Astrocyte of the cerebellum (primary cell): ENCODE data around the gene C7orf57.

Source experiments
- DNase-seq: peaks from one replicate; pipeline ENCODE4 v3.0.0-alpha.2; 2011; ENCODE audit warnings: low read depth
- H3K4me3 ChIP-seq: 2 replicates; pipeline ENCODE4 v1.5.1; 2011; ENCODE audit warnings: mild to moderate bottlenecking, low read depth, low read length, moderate library complexity
- in situ Hi-C: cut with HindIII; loops from 2 replicates; pipeline ENCODE4 v1.10.0; 2017; ENCODE audit warnings: low sequenced_read_pairs
- TF ChIP-seq, protein P1 (sequence below): IDR thresholded peaks from 2 replicates; pipeline ENCODE4 v1.5.1; 2012; ENCODE audit warnings: low read length, low read depth, moderate library complexity, mild to moderate bottlenecking; ENCODE audit errors: missing control alignments

The C7orf57 gene

DNA sequence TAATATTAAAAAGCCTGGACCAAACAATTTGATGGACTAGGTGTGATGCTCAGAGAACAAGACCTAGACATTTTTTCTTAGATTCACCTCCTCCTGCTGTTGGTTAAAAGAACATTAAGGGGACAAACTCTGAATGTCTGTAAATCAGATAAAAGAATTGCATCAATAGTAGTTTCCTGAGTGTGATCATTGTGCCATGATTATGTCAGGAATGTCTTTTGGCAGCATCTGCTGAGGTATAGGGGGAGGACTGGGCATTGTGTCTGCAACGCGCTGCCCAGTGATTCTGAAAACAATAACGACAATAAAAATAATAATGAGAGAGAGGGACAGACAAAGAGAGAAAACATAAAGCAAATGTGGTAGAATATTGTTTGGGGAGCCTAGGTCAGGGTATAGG is 6.9 kb downstream of the C7orf57 start:
- no peak for DNase-seq
- H3K4me3 ChIP-seq, result no peak overlapping the region
- in situ Hi-C loops, result no loop called here
- TF ChIP-seq, protein P1, sequence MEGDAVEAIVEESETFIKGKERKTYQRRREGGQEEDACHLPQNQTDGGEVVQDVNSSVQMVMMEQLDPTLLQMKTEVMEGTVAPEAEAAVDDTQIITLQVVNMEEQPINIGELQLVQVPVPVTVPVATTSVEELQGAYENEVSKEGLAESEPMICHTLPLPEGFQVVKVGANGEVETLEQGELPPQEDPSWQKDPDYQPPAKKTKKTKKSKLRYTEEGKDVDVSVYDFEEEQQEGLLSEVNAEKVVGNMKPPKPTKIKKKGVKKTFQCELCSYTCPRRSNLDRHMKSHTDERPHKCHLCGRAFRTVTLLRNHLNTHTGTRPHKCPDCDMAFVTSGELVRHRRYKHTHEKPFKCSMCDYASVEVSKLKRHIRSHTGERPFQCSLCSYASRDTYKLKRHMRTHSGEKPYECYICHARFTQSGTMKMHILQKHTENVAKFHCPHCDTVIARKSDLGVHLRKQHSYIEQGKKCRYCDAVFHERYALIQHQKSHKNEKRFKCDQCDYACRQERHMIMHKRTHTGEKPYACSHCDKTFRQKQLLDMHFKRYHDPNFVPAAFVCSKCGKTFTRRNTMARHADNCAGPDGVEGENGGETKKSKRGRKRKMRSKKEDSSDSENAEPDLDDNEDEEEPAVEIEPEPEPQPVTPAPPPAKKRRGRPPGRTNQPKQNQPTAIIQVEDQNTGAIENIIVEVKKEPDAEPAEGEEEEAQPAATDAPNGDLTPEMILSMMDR, result no peak

DNA sequence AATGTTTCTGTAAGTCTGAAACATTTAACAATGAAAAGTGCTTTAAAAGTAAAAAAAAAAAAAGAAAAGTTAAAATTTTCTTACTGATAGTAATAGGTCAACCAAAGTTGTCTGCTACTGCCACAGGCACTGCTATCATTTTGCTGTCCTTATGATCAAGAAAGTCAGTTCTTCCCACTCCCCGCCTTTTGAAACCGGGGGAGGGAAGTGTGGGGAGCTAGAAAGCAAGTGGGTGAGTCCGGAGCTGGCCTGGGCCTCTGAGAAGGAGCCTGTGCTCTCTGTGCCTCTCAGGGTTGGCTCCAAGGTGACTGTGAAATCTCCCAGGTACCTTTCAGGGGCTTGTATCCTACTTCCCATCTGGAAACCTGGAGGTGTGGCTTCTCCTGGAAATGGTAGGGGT is 7.3 kb downstream of the C7orf57 start:
- TF ChIP-seq, protein P1, result no peak
- in situ Hi-C loops, result no loop called here
- no peak for DNase-seq
- no peak overlapping the region for H3K4me3 ChIP-seq

DNA sequence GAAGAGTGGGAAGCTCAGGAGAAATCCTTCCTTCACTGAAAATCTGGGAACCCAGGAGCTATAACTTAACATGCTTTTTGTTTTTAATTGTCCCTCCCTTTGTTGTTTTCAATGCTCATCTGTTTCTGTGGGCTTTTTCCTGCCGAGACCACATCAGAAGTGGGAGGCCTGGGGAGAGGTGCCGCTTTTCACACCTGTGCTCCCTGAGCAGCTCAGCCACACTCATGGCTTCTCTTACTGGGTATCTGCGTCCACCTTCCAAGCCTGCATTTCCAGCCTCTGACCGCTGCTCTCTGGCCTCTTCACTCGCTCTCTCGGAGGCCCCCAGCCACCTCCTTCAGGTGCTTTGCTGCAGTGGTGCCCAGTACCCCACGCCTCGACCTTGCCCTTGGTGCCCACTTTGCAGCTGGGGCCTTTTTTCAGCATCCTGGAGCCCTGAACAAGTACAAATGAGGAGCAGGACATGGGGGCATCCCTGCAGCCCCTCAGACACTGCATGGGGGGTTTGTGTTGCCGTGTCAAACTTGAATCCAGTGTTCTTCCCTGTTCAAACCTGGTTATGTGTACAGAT is 9.9 kb downstream of the C7orf57 start:
- H3K4me3 ChIP-seq, result no peak overlapping the region
- no peak for DNase-seq
- TF ChIP-seq, protein P1, result no peak
- in situ Hi-C loops, result no loop called here

DNA sequence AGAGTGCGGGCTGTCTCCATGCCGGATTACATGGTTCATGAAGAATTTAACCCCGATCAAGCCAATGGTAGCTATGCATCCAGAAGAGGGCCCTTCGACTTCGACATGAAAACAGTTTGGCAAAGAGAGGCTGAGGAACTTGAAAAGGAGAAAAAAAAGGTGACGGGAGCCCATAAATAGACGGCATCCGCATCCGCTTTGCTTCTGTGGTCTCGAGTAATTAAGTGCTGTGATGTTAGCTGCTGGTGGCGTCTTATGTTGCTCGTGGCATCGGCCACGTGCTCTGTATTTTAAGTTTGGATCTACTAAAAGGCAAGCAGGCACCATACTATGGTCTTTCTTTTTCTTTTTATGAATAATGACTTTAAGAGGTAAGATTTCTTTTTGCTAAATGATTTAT is 11.1 kb downstream of the C7orf57 start:
- DNase-seq, result no peak
- no peak overlapping the region for H3K4me3 ChIP-seq
- TF ChIP-seq, protein P1, result no peak
- in situ Hi-C loops, result no loop called here

DNA sequence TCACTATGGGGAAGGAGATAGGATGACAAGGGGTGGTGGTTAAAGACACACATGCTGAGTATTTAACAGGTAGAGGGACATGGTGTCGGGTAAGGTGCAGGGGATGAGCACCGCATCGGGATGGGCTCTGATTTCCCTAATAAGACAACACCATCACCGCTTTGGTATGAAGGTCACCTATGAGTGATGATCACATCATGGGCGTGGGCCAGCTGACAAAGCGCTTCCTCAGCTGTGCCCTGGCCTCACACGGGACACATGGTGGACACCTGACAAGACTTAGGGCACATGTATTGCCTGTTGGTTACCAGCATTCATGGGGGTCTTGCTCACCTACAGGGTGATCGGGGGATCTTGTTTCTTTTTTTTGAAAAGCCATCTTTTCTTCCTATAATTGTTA is 12.8 kb downstream of the C7orf57 start:
- no peak for DNase-seq
- TF ChIP-seq, protein P1, result no peak
- in situ Hi-C loops, result no loop called here
- no peak overlapping the region for H3K4me3 ChIP-seq

DNA sequence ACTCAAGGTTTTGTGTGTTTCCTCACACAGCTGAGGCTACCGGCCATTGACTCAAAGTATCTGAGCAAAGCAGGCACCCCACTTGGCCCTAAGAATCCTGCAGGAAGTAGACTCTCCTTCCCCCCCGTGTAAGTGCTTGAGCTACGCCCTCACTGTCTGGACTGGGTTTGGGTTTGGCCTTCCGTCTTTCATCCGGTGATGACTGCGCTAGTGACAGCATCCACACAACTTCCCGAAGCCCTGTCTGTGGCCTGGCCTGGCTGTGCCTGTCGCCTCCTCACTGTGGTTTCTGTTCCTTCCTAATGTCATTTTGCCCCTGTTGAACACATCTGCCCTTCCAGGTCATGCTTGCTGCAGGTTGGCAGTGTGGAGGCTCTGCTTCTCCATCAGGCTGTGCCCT is 14.5 kb downstream of the C7orf57 start:
- in situ Hi-C loops, result no loop called here
- no peak overlapping the region for H3K4me3 ChIP-seq
- DNase-seq, result no peak
- TF ChIP-seq, protein P1, result no peak

DNA sequence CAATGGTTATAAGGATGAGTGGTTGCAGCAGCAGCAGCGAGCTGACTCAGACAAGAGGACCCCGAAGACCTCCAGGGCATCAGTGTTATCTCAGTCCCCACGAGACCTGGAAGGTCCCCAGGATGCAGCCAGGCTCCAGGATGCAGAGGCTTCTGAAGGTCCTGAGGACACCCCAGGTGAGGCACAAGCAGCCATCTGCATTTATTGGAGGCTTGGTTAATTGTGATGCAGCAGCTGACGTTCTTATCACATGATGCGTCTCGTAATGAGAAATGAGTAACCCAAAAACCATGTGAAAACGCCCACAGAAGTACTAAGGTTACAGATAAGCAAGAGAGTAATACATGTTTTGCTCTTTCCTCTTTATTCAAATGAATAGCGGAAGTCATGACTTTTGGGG is 17.4 kb downstream of the C7orf57 start:
- TF ChIP-seq, protein P1, result no peak
- H3K4me3 ChIP-seq, result no peak overlapping the region
- in situ Hi-C loops, result no loop called here
- DNase-seq, result no peak
